Prostate gland (tissue), 1 donor: ENCODE measurements around the gene ELMO3.

Source experiments
- POLR2A ChIP-seq: fragments of 450-650 bp; IDR thresholded peaks from one replicate; pipeline ENCODE4 v1.6.1; 2016; ENCODE audit warnings: antibody characterized with exemption, mild to moderate bottlenecking
- POLR2AphosphoS5 ChIP-seq: sonication (generic); formaldehyde crosslinking; IDR thresholded peaks from one replicate; pipeline ENCODE4 v1.6.1; 2017; ENCODE audit warnings: antibody characterized with exemption

DNA sequence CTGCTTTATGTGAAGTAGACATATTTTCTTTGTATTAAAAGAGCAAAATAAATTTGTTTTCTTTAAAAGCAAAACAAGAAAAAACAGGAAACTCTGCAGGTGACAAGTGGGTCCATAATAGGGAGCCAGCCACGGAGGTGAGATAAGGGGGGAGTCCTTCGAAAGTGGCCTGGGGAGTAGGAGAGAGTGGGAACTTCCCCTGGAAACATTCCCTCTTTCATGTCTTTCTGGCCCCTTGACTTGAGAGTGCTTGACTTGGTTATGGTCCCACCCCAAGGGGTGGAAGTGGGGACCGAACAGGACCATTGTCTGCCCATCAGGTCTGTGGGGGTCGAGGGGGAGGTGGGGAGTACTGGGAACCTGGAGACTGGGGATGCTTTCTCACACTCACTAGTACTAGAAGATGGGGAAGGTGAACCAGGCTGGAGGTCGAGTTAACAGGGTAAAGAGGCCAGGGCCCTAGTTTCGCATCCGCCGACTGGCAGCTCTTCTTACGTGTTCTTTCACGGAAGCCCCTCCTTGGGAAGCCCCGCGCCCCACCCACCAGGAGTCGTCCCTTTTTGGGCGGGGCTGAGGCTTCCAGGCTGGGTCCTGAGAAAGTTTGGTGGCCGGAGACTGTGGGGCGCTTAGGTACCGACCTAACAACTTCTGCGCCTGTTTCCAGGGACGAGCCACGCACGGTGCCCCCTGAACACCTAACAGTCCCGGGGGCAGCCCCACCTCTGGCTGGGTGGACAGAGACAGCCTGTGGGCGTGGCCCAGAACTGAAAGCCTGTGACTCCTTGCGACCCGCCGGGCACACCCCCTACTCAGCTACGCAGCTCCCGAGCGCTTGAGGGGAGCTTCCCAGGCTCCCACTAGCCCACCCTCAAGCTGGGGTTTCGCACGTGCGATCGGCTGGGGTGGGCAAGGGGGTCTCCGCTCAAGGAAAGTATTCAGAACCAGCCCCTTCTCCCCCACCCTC is 40.0 kb upstream of the ELMO3 start:
- TF ChIP-seq POLR2AphosphoS5: no peak
- peak; percentile 23 for TF ChIP-seq POLR2A
